ENCODE data around the gene RNPS1.

RNPS1 gene

GRCh38 chr16:2208772-2209171 lies 59.2 kb downstream of the RNPS1 start:
- in situ Hi-C loops (cut with MboI; ENCODE audit: low pct_unique_long_range_greater_than_20kb, low sequenced_read_pairs): no loop called here
- DNase-seq: no peak

DNA sequence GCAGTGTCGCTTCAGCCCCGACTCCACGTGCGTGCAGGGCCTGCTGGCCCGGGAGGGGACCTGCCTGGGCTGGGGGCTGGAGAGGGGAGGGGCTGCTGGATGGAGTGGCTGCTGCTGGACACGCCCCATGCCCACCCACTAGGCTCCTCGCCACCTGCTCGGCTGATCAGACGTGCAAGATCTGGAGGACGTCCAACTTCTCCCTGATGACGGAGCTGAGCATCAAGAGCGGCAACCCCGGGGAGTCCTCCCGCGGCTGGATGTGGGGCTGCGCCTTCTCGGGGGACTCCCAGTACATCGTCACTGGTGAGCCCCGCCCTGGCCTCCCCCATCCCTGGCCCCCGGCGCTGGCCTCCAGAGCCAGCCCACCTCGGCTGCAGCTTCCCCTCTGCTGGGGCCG lies 59.6 kb downstream of the RNPS1 start:
- DNase-seq: no peak
- in situ Hi-C loops (cut with MboI; ENCODE audit: low pct_unique_long_range_greater_than_20kb, low sequenced_read_pairs): no loop called here

DNA sequence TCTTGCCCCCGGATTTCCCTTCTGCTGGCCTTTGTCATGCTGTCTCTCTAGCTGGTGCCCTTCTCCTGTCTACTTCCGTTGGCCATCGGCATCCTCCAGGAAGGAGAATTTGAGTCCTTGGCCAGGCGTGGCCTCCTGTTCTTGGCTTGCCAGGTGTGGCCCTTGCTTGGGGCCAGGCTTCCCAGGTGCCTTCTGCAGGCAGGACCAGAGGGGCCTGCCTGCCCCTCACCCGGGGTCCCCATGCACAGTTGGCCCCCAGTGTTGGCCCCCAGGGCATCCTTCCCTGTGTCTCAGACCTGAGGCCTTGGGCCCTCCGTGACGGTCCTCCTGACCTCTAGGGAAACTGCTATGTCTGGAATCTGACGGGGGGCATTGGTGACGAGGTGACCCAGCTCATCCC lies 60.1 kb downstream of the RNPS1 start:
- no peak for DNase-seq
- in situ Hi-C loops (cut with MboI; ENCODE audit: low pct_unique_long_range_greater_than_20kb, low sequenced_read_pairs): no loop called here

DNA sequence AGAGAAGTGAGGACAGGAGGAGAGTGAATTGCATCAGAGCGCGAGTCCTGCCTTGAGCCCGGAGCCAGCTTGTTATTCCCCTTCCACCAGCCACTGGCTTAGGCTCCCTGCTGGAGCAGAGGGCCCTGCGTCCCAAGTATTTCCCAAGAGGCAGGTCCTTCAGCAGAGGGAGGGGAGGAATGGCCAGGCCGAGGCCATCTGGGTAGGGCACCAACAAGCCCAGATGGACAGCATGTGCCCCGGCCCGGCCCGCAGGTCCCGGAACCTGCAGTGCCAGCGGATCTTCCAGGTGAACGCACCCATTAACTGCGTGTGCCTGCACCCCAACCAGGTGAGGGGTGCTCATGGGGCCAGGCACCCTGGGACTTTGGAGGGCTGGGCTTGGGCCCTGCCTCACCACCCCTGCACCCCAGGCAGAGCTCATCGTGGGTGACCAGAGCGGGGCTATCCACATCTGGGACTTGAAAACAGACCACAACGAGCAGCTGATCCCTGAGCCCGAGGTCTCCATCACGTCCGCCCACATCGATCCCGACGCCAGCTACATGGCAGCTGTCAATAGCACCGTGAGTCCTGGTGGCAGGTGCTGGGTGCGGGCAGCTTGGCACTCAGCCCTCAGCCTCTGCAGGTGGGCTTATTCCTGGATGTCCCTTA lies 61.0 kb downstream of the RNPS1 start:
- in situ Hi-C loops (cut with MboI; ENCODE audit: low pct_unique_long_range_greater_than_20kb, low sequenced_read_pairs): no loop called here
- no peak for DNase-seq

DNA sequence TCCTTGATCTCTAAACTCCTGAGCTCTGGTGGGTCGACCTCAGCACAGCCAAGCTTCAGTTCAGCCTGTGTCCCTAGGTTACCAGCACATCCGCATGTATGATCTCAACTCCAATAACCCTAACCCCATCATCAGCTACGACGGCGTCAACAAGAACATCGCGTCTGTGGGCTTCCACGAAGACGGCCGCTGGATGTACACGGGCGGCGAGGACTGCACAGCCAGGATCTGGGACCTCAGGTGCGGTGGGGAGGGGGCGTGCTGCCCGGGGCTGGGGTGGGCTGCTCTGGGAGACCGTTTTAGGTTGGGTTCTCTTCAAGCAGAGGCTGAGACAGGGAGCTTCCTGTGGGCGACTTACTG lies 61.5 kb downstream of the RNPS1 start:
- no peak for DNase-seq
- in situ Hi-C loops (cut with MboI; ENCODE audit: low pct_unique_long_range_greater_than_20kb, low sequenced_read_pairs): no loop called here

GRCh38 chr16:2205967-2206313 lies 62.0 kb downstream of the RNPS1 start:
- in situ Hi-C loops (cut with MboI; ENCODE audit: low pct_unique_long_range_greater_than_20kb, low sequenced_read_pairs): no loop called here
- no peak for DNase-seq

GRCh38 chr16:2205104-2205966 lies 62.6 kb downstream of the RNPS1 start, which contains the start of gene MLST8:
TSS of gene MLST8 (plus strand) at chr16:2205454. CDS start at chr16:2206086, 632 bp downstream.
- DNase-seq: peak; percentile 87
- in situ Hi-C loops (cut with MboI; ENCODE audit: low pct_unique_long_range_greater_than_20kb, low sequenced_read_pairs): no loop called here

DNA sequence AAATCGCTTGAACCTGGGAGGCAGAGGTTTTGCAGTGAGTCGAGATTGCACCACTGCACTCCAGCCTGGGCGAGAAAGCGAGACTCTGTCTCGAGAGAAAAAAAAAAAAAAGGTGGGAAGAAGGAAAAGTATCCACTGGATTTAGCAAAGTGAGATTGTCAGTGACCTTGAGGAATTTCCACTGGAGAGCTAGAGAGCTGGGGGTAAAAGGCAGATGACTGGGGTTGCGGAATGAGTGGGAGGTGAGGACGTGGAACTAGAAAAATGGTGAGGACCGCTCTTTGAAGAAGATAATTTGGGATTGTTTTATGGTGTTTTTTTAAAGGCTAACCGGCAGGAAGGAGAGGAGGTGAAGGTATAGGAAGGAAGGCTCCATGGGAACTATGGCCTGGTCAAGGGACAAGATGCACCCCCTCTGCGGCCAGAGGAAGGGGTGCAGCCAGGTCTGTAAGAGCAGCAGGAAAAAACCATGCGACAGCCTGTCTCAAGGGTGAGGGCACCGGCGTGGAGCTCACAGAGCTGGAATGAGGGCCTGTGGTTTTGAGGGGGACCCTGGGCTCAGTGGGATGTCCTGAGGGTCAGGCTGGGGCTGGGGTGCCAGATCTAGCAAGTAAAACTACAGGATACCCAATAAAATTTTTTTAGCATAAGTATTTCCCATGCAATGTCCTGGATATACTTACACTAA lies 63.4 kb downstream of the RNPS1 start:
- no peak for DNase-seq
- in situ Hi-C loops (cut with MboI; ENCODE audit: low pct_unique_long_range_greater_than_20kb, low sequenced_read_pairs): no loop called here

Measured in KBM-7 (cell line).